ENCODE data around the gene DEFB119. TPM values are rescaled to one million over a fixed set of nuclear protein-coding genes. Genes with fewer than 3 reads are reported as not detected.

Gene DEFB119
- total RNA-seq, 1 donor from 2014 or later = not detected

- peaks cover 5% of the 10 kb centered on the region for H3K9me3 Mint-ChIP-seq (ENCODE audit: unreplicated experiment)
- Histone ChIP-seq H3K4me1 (ENCODE audit: insufficient read depth, low read length) (no peaks in the 10 kb centered on the region), H3K4me2 (ENCODE audit: low read length) (no peak overlapping the region), H3K9ac (ENCODE audit: low read length) (no peak overlapping the region), H3K27ac (ENCODE audit: low read depth, low read length) (no peak overlapping the region), H3K9me3 (ENCODE audit: insufficient read depth, low read depth, low read length) (no peaks in the 10 kb centered on the region), H3K27me3 (ENCODE audit: insufficient read depth, low read length) (no peaks in the 10 kb centered on the region), H4K20me1 (ENCODE audit: insufficient read depth, low read length) (no peaks in the 10 kb centered on the region), H3K4me3 (ENCODE audit: insufficient read depth, low read depth, low read length) (no peak overlapping the region), H3K79me2 (ENCODE audit: insufficient read depth, low read length) (no peaks in the 10 kb centered on the region), H2AFZ (ENCODE audit: low read depth, low read length) (no peak overlapping the region), H3K36me3 (ENCODE audit: insufficient read depth, low read length) (no peaks in the 10 kb centered on the region)
- H3K4me3 Mint-ChIP-seq (ENCODE audit: unreplicated experiment) = no peak overlapping the region
- FAIRE-seq = no peak
- no peaks in the 10 kb centered on the region for H3K4me1 Mint-ChIP-seq (ENCODE audit: low read depth, unreplicated experiment)
- no peak overlapping the region for H3K27ac Mint-ChIP-seq (ENCODE audit: unreplicated experiment)
- no peak for DNase-seq (ENCODE audit: low read depth)
- H3K27me3 Mint-ChIP-seq (ENCODE audit: low read depth, unreplicated experiment) = no peaks in the 10 kb centered on the region
- TF ChIP-seq CTCF (IDR thresholded peaks at IDR 0.05; ENCODE audit: insufficient read depth, low read depth, low read length) (no peak), EZH2 (IDR thresholded peaks at IDR 0.05; ENCODE audit: insufficient read depth, low read length) (no peak)
- no peaks in the 10 kb centered on the region for H3K36me3 Mint-ChIP-seq (ENCODE audit: low read depth, unreplicated experiment)
These were observed 13.5 kb upstream of the DEFB119 start for GRCh38 chr20:31403886-31404285.

GRCh38 chr20:31394900-31395299 is 4.5 kb upstream of the DEFB119 start:
- Mint-ChIP-seq H3K27ac (ENCODE audit: unreplicated experiment) (no peak overlapping the region), H3K4me1 (ENCODE audit: low read depth, unreplicated experiment) (no peaks in the 10 kb centered on the region), H3K27me3 (ENCODE audit: low read depth, unreplicated experiment) (no peaks in the 10 kb centered on the region), H3K9me3 (ENCODE audit: unreplicated experiment) (peaks cover 9% of the 10 kb centered on the region), H3K4me3 (ENCODE audit: unreplicated experiment) (no peak overlapping the region), H3K36me3 (ENCODE audit: low read depth, unreplicated experiment) (no peaks in the 10 kb centered on the region)
- no peaks in the 10 kb centered on the region for H3K36me3 ChIP-seq (ENCODE audit: insufficient read depth, low read length)
- TF ChIP-seq CTCF (IDR thresholded peaks at IDR 0.05; ENCODE audit: insufficient read depth, low read depth, low read length) = no peak
- no peak for TF ChIP-seq EZH2 (IDR thresholded peaks at IDR 0.05; ENCODE audit: insufficient read depth, low read length)
- H3K27ac ChIP-seq (ENCODE audit: low read depth, low read length) = no peak overlapping the region
- H4K20me1 ChIP-seq (ENCODE audit: insufficient read depth, low read length) = no peaks in the 10 kb centered on the region
- H3K4me2 ChIP-seq (ENCODE audit: low read length) = no peak overlapping the region
- no peaks in the 10 kb centered on the region for H3K9me3 ChIP-seq (ENCODE audit: insufficient read depth, low read depth, low read length)
- H3K9ac ChIP-seq (ENCODE audit: low read length) = no peak overlapping the region
- no peak overlapping the region for H3K4me3 ChIP-seq (ENCODE audit: insufficient read depth, low read depth, low read length)
- DNase-seq (ENCODE audit: low read depth) (no peak), FAIRE-seq (no peak)
- no peaks in the 10 kb centered on the region for H3K4me1 ChIP-seq (ENCODE audit: insufficient read depth, low read length)
- no peak overlapping the region for H2AFZ ChIP-seq (ENCODE audit: low read depth, low read length)
- no peaks in the 10 kb centered on the region for H3K79me2 ChIP-seq (ENCODE audit: insufficient read depth, low read length)
- no peaks in the 10 kb centered on the region for H3K27me3 ChIP-seq (ENCODE audit: insufficient read depth, low read length)

- Histone ChIP-seq H2AFZ (ENCODE audit: low read depth, low read length) (no peak overlapping the region), H3K27ac (ENCODE audit: low read depth, low read length) (no peak overlapping the region), H3K36me3 (ENCODE audit: insufficient read depth, low read length) (no peaks in the 10 kb centered on the region), H3K4me2 (ENCODE audit: low read length) (no peak overlapping the region), H3K79me2 (ENCODE audit: insufficient read depth, low read length) (no peaks in the 10 kb centered on the region), H3K9me3 (ENCODE audit: insufficient read depth, low read depth, low read length) (no peaks in the 10 kb centered on the region), H3K9ac (ENCODE audit: low read length) (no peak overlapping the region), H3K4me1 (ENCODE audit: insufficient read depth, low read length) (no peaks in the 10 kb centered on the region), H3K4me3 (ENCODE audit: insufficient read depth, low read depth, low read length) (no peak overlapping the region), H3K27me3 (ENCODE audit: insufficient read depth, low read length) (no peaks in the 10 kb centered on the region), H4K20me1 (ENCODE audit: insufficient read depth, low read length) (no peaks in the 10 kb centered on the region)
- Mint-ChIP-seq H3K4me1 (ENCODE audit: low read depth, unreplicated experiment) (no peaks in the 10 kb centered on the region), H3K9me3 (ENCODE audit: unreplicated experiment) (peaks cover 7% of the 10 kb centered on the region), H3K4me3 (ENCODE audit: unreplicated experiment) (no peak overlapping the region), H3K27ac (ENCODE audit: unreplicated experiment) (no peak overlapping the region), H3K27me3 (ENCODE audit: low read depth, unreplicated experiment) (no peaks in the 10 kb centered on the region), H3K36me3 (ENCODE audit: low read depth, unreplicated experiment) (no peaks in the 10 kb centered on the region)
- no peak for FAIRE-seq
- no peak for TF ChIP-seq EZH2 (IDR thresholded peaks at IDR 0.05; ENCODE audit: insufficient read depth, low read length)
- no peak for TF ChIP-seq CTCF (IDR thresholded peaks at IDR 0.05; ENCODE audit: insufficient read depth, low read depth, low read length)
- no peak for DNase-seq (ENCODE audit: low read depth)
These were observed 2.4 kb upstream of the DEFB119 start for GRCh38 chr20:31392836-31393235.
